HG03378 (cell line): ENCODE results near the gene PAPSS1.
A peak's percentile ranks its signal among the peaks of the same experiment; 100 is the strongest.
"Not testable (repeated sequence)": the region's sequence is repeated elsewhere in the genome, so short reads cannot be mapped to it uniquely, and the experiment has no call there.

Experiments used
- ATAC-seq: cut with Tn5 transposase; IDR thresholded peaks from one replicate; pipeline ENCODE4 v1.9.1; 2021; ENCODE audit warnings: mild to moderate bottlenecking, moderate library complexity; ENCODE audit not compliant: unreplicated experiment

Gene PAPSS1

GRCh38 chr4:107726131-107726925 is 6.3 kb upstream of the PAPSS1 start:
- ATAC-seq: not testable (repeated sequence)

DNA sequence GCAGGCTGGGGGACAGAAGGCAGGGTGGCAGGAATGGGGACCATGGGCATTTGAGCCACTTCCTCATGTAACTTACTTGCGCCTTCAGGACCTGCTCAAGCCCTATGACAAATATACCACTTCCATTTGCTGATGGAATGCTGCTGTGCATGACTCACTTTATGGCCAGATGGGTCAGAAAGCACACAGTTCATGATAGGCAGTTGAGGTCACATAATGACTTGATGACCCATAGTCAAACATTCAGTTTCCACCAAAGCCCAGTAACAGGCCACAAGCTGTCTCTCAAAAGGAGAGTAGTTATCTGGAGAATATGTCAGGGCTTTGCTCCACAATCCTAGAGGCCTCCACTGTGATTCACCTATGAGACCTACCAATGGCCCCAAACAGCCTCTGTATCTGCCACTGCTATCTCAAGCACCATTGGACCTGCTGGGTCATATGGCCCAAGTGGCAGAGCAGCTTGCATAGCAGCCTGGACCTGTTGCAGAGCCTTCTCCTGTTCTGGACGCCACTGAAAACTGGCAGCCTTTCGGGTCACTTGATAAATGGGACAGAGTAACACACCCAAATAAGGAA is 5.3 kb upstream of the PAPSS1 start:
- ATAC-seq: no peak

DNA sequence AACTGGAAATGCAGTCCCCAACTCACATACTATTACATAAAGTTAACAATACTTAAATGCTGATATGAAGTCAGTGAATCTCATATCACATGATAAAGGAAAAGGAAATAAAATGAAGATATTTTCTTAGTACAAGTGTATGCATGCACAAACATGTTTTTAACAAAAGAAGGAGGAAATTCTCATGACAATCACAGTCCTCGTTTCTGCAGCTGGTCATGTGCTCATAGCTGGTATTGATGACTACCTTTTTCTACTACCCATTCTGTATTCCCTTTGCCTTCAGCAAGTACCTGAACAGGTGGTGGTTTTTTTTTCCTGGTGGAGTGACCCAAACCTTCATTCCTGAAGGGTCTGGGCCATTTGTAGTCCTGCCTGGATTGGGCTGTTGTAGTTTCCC is 3.3 kb upstream of the PAPSS1 start:
- not testable (repeated sequence) for ATAC-seq

GRCh38 chr4:107721436-107722100 is 1.5 kb upstream of the PAPSS1 start:
- no peak for ATAC-seq

- peak; percentile 9 for ATAC-seq
These were observed 670 bp downstream of the PAPSS1 start for GRCh38 chr4:107719207-107719921.

DNA sequence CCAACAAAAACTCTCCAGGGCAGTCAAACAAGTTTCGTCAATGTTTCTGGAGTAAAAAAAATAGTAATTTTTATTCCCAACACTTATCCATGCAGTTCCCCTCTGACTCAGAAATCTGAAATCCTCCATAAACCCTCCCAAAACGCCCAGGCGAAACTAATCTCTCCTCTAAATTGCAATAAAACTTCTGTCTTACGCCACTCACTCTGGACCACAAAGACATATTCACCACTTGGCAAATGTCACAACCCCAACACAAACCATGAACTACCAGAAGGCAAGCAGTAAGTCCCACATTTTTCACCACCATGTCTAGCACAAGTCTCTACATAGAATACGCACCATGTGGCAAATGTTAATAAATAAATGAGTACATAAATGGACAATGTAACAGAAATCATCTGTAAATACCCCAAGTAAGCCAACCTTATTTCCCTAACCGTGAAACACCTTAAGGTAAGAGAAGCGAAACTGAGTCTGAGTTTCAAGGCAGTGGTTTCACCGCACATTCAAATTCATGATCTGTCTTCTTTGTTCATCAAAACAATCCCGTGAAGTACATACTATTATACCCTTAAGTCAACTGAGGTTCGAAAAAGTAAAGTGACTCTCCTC is 1.6 kb downstream of the PAPSS1 start:
- peak; percentile 33 for ATAC-seq

DNA sequence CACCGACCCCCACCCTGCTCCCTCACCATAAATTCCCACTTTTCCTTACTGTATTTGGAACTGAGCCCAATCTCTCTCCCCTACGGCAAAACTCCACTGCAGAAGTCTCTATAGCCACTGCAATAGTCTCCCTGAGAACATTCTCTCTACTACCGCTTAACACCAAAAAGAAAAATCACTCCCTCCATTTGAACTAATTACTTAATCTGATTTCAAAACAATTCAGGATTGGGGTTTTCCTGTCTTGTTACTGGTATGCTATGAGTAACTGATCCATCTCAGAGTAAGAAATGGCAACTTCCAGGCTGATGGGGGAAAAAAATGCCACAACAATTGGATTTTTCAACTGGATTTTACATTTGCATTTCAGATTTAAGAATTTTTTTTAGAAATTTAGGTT is 5.8 kb downstream of the PAPSS1 start:
- no peak for ATAC-seq

DNA sequence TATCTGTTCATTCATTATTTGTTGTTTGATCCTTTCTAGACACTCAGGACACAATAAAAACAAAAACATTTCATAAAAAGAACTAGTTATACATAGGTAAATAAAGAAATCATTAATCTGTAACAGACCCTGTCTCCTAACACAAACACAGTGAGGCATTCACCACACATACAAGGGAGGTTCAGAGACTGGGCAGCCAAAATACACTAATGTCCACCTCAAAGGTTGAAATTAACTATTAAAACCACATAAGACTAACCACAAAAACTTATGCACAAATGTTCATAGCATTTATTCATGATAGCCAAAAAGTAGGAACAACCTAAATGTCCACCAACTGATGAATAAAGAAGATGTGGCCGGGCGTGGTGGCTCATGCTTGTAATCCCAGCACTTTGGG is 7.8 kb downstream of the PAPSS1 start:
- ATAC-seq: no peak

GRCh38 chr4:107711831-107712230 is 8.2 kb downstream of the PAPSS1 start:
- no peak for ATAC-seq

DNA sequence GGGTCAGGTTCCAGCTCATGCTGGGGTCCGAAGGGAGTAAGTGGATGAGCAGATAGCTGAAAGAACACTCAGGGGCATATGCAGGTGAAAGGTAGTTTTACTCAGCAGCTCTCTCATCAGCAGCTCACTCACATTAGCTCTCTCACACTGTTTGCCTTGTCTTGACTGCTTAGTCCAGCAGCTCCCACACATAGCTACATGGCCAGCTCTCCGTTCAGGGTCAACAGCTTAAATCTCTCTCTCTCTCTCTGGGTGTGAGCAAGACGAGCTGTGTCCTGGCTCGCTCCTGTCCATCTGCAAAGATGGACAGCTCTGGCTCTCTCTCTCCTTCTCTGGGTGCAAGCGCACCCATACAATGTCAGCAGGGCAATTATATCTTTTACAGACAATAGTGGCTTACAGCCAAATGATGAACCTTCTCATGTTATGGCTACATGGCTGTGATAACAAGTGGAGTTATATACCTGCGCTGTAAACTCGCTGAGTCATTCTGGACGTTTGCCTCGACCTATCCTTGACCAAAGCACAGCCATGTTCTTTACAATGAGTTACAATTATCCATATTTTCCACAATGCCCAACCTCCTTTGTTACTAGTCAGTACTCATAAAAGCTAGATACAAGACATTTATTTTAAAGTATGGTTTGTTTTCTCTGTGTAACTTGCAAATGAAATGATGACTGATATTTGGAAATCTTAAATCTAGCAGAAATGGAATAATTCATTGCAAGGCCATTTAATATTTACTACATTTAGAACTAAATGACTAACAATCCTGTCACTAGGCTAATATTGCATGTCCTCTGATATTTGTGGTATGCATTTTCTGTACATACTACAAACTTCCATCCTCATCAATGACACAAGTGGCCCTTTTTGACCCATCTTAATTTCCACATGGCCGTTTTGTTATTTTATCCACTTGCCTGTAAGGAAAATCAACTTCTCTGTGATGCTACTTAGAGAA is 9.3 kb downstream of the PAPSS1 start:
- no peak for ATAC-seq

GRCh38 chr4:107709916-107710315 is 10.1 kb downstream of the PAPSS1 start:
- ATAC-seq: no peak

- no peak for ATAC-seq
These were observed 11.8 kb downstream of the PAPSS1 start for GRCh38 chr4:107708225-107708624.

DNA sequence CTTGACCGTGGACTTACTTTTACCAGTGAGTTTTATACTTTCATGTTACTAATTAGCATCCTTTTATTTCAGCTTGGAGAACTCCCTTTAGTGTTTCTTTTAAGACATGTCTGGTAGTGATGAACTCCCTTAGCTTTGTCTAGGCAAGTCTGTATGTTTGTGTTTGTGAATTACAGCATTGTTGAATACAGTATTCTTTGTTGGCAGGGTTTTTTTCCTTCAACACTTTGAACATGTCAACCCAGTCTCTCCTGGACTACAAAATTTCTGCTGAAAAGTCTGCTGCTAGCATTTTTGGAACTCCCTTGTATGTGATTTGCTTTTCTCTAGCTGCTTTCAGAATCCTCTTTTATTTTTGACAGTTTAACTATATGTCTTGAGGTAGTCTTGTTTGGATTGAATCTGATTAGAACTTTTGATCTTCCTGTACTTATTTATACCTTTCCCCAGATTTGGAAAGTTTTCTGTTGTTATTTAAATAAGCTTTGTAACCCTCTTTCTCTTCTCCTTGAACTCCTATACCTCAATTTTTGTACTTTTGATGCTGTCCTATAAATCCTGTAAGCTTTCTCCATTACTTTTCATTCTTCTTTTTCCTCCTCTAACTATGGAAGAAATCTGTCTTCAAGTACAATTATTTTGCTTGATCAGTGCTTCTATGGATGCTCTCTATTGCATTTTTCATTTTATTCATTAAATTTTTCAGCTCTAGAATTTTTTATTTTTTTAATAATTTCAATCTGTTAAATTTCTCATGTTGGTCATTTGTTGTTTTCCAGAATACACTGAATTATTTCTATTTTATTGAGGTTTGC is 14.1 kb downstream of the PAPSS1 start:
- no peak for ATAC-seq

GRCh38 chr4:107701565-107701964 is 18.5 kb downstream of the PAPSS1 start:
- ATAC-seq: no peak

DNA sequence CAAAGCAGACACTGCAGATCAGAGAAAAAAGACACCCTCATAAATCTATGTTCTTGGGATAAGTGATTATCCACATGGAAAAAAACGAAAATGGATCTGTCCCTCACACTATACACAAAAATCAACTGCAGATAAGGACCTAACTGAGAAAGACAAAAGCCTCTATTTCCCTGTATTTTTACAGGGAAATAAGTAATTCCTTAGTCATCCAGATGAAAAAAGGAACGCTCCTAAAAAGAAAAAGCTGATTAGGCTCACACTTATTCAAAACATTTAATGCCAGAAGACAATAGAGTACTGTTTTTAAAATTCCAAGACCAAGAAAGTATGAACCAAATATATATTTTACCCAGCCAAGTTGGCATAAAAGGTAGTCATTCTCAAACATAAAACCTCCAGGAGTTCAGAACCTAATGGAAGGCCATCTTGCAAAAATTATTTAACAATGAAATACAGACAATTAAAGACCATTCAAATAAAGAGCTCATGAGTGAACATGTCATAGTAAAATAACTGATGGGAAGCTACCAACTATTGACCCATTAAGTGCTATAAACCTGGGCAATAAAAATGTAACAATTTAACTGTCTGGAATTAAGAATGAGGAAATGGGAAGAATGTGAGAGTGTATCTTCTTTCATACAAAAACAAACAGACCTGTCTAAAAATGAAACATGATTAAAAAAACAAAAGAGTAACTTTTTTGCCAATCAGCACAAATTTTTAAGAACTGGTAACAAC is 20.4 kb downstream of the PAPSS1 start:
- no peak for ATAC-seq

- ATAC-seq: not testable (repeated sequence)
These were observed 23.8 kb downstream of the PAPSS1 start for GRCh38 chr4:107696187-107696586.

GRCh38 chr4:107693132-107693531 is 26.9 kb downstream of the PAPSS1 start:
- ATAC-seq: no peak

DNA sequence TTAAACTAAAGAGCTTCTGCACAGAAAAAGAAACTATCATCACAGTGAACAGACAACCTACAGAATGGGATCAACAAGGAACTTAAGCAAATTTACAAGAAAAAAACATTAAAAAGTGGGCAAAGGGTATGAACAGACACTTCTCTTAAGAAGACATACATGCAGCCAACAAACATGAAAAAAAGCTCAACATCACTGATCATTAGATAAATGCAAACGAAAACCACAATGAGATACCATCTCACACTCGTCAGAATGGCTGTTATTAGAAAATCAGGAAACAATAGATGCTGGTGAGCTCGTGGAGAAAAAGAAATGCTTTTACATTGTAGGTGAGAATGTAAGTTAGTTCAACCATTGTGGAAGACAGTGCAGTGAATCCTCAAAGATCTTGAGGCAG is 27.8 kb downstream of the PAPSS1 start:
- no peak for ATAC-seq
